Activated T-cell treated with anti-CD3 and anti-CD28 coated beads, Interleukin-2, amount 50 U/mL, for 24 hours (primary cell): ENCODE measurements around the gene BBS12.
"Not testable (repeated sequence)": the region's sequence is repeated elsewhere in the genome, so short reads cannot be mapped to it uniquely, and the experiment has no call there.

Experiments
- DNase-seq: peaks from one replicate; pipeline ENCODE4 v3.0.0-alpha.2; 2020
- H3K27ac Mint-ChIP-seq: 2 replicates; pipeline ENCODE4 v1.8.0; 2020; ENCODE audit warnings: mild to moderate bottlenecking, mixed read lengths
- H3K27me3 Mint-ChIP-seq: 2 replicates; pipeline ENCODE4 v1.8.0; 2020; ENCODE audit warnings: mixed read lengths
- H3K36me3 Mint-ChIP-seq: 2 replicates; pipeline ENCODE4 v1.8.0; 2020; ENCODE audit warnings: low read depth, mixed read lengths
- H3K4me1 Mint-ChIP-seq: 2 replicates; pipeline ENCODE4 v1.8.0; 2020; ENCODE audit warnings: low read depth, mixed read lengths
- H3K4me3 Mint-ChIP-seq: 2 replicates; pipeline ENCODE4 v1.8.0; 2020; ENCODE audit warnings: mild to moderate bottlenecking, moderate library complexity, mixed read lengths
- H3K9me3 Mint-ChIP-seq: 2 replicates; pipeline ENCODE4 v1.8.0; 2020; ENCODE audit warnings: mixed read lengths

Gene BBS12

GRCh38 chr4:122786296-122786695 lies 53.8 kb downstream of the BBS12 start:
- H3K27me3 Mint-ChIP-seq = peaks cover 21% of the 10 kb centered on the region
- H3K4me1 Mint-ChIP-seq = peaks cover 18% of the 10 kb centered on the region
- DNase-seq, H3K9me3 Mint-ChIP-seq, H3K36me3 Mint-ChIP-seq, H3K4me3 Mint-ChIP-seq: not testable (repeated sequence)
- H3K27ac Mint-ChIP-seq = peak overlapping the region; percentile 63

GRCh38 chr4:122786920-122787319 lies 54.4 kb downstream of the BBS12 start:
- not testable (repeated sequence) for DNase-seq, H3K36me3 Mint-ChIP-seq, H3K4me3 Mint-ChIP-seq

GRCh38 chr4:122787940-122788339 lies 55.4 kb downstream of the BBS12 start:
- DNase-seq = no peak
- Mint-ChIP-seq H3K9me3 (no peaks in the 10 kb centered on the region), H3K4me1 (peaks cover 18% of the 10 kb centered on the region), H3K36me3 (no peaks in the 10 kb centered on the region), H3K27me3 (peaks cover 16% of the 10 kb centered on the region), H3K27ac (no peak overlapping the region), H3K4me3 (no peak overlapping the region)

More at GRCh38 chr4:122786920-122787319, 54.4 kb downstream of the BBS12 start:
- H3K9me3 Mint-ChIP-seq, H3K27ac Mint-ChIP-seq: not testable (repeated sequence)
- Mint-ChIP-seq H3K27me3 (peaks cover 16% of the 10 kb centered on the region), H3K4me1 (peaks cover 18% of the 10 kb centered on the region)

- DNase-seq = no peak
- Mint-ChIP-seq H3K36me3 (no peaks in the 10 kb centered on the region), H3K4me1 (peaks cover 18% of the 10 kb centered on the region), H3K27me3 (peaks cover 6% of the 10 kb centered on the region), H3K27ac (no peak overlapping the region), H3K9me3 (no peaks in the 10 kb centered on the region), H3K4me3 (no peak overlapping the region)
Measured at GRCh38 chr4:122788935-122789334, 56.4 kb downstream of the BBS12 start.

- H3K4me1 Mint-ChIP-seq = peaks cover 2% of the 10 kb centered on the region
- DNase-seq = no peak
- no peaks in the 10 kb centered on the region for H3K9me3 Mint-ChIP-seq
- peaks cover 14% of the 10 kb centered on the region for H3K27me3 Mint-ChIP-seq
- no peak overlapping the region for H3K27ac Mint-ChIP-seq
- H3K4me3 Mint-ChIP-seq = no peak overlapping the region
- no peaks in the 10 kb centered on the region for H3K36me3 Mint-ChIP-seq
Measured at GRCh38 chr4:122793811-122794210, 61.3 kb downstream of the BBS12 start.
